Type B pancreatic cell (in vitro differentiated cells): ENCODE results near the gene EYS. TPM values are rescaled to one million over a fixed set of nuclear protein-coding genes. Genes with fewer than 3 reads are reported as not detected.

Source experiments
- DNase-seq: peaks from one replicate; pipeline ENCODE4 v3.0.0; 2021; ENCODE audit warnings: mixed read lengths; ENCODE audit not compliant: unreplicated experiment; ENCODE audit errors: extremely low spot score
- H3K27ac Mint-ChIP-seq: 2 replicates; pipeline ENCODE4 v1.8.0; 2021; ENCODE audit warnings: mild to moderate bottlenecking, mixed read lengths
- H3K27me3 Mint-ChIP-seq: 2 replicates; pipeline ENCODE4 v1.8.0; 2021; ENCODE audit warnings: mixed read lengths
- H3K36me3 Mint-ChIP-seq: 2 replicates; pipeline ENCODE4 v1.8.0; 2021; ENCODE audit warnings: mixed read lengths
- H3K4me1 Mint-ChIP-seq: one replicate; pipeline ENCODE4 v1.8.0; 2021; ENCODE audit warnings: mixed read lengths; ENCODE audit not compliant: unreplicated experiment
- H3K4me3 Mint-ChIP-seq: 2 replicates; pipeline ENCODE4 v1.8.0; 2021; ENCODE audit warnings: mild to moderate bottlenecking, mixed read lengths
- H3K9me3 Mint-ChIP-seq: 2 replicates; pipeline ENCODE4 v1.8.0; 2021; ENCODE audit warnings: mixed read lengths
- total RNA-seq: library from RNA; stranded (reverse); gene quantifications from 2 replicates; pipeline ENCODE4 v1.2.1, GENCODE V29; 2021; ENCODE audit warnings: low replicate concordance
- TF ChIP-seq, protein P1 (sequence below): fragments of 200-600 bp; sonication (generic); conservative IDR thresholded peaks from 2 replicates; pipeline ENCODE4 v1.5.0; 2021; ENCODE audit warnings: antibody characterized with exemption, mild to moderate bottlenecking

Gene EYS
- total RNA-seq, 1 donor from 2014 or later = 1.5 TPM

DNA sequence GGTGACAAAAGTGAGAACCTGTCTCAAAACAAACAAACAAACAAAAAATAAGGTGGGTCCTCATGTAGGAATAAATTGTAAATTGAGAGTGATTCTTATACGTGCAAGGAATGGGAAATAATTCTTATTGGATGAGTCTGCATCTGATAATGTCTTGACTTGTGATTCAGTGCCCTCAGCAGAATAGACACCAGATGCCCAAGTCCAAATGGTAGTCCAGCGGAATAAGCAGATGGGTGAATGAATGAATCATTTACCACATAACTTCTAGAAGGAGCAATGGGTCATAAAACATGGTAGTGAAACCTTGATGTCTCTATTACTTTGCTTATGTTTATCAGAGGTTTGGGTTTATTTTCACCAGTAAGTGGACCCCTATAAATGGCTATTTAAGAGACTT, 1323.7 kb downstream of the EYS start:
- Mint-ChIP-seq H3K4me1 (peaks cover 5% of the 10 kb centered on the region), H3K9me3 (no peaks in the 10 kb centered on the region), H3K27me3 (no peaks in the 10 kb centered on the region), H3K36me3 (no peaks in the 10 kb centered on the region), H3K4me3 (no peak overlapping the region), H3K27ac (no peak overlapping the region)
- TF ChIP-seq, protein P1, sequence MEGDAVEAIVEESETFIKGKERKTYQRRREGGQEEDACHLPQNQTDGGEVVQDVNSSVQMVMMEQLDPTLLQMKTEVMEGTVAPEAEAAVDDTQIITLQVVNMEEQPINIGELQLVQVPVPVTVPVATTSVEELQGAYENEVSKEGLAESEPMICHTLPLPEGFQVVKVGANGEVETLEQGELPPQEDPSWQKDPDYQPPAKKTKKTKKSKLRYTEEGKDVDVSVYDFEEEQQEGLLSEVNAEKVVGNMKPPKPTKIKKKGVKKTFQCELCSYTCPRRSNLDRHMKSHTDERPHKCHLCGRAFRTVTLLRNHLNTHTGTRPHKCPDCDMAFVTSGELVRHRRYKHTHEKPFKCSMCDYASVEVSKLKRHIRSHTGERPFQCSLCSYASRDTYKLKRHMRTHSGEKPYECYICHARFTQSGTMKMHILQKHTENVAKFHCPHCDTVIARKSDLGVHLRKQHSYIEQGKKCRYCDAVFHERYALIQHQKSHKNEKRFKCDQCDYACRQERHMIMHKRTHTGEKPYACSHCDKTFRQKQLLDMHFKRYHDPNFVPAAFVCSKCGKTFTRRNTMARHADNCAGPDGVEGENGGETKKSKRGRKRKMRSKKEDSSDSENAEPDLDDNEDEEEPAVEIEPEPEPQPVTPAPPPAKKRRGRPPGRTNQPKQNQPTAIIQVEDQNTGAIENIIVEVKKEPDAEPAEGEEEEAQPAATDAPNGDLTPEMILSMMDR = no peak
- no peak for DNase-seq

DNA sequence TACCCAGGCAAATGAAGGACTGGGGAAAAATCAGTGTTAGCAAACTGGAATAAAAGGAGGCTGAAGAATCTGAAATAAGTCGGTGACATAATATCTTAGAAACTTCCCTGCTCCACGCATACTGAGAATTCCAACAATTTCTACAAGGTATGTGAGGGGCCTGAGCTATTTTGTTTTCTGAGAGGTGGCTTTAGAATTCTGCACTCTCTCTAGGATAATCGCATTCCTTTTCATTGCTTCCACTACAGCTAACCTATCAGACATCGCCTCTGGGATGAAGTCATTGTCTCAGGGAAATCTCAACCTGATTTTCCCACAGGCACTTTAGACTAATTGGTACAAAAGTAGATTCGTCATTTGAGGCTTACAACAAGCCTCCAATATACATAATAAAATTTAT, 1330.6 kb downstream of the EYS start:
- Mint-ChIP-seq H3K4me3 (no peak overlapping the region), H3K36me3 (no peaks in the 10 kb centered on the region)
- TF ChIP-seq, protein P1 = no peak

DNA sequence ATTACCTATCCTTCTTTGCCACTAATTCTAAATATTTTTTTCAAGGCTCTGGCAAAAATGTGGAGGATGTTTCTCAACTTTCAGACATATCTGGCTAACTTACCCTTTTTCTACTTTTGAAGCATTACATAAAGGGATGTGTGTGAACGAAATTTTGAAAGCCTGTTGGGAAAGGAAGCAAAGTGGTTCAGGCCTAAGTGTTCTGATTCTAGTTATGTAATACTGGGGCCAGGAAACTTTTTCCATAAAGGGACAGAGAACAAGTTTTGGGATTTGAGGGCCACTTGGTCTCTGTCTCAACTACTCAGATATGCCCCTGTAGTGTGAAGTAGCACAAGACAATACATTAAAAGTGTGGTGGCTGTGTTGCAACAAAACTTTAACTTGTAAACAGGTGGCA, 1349.6 kb downstream of the EYS start:
- TF ChIP-seq, protein P1 = no peak
- no peak overlapping the region for H3K4me3 Mint-ChIP-seq
- no peaks in the 10 kb centered on the region for H3K36me3 Mint-ChIP-seq
- H3K9me3 Mint-ChIP-seq = peaks cover 5% of the 10 kb centered on the region
- no peak for DNase-seq
- no peak overlapping the region for H3K27ac Mint-ChIP-seq
- H3K27me3 Mint-ChIP-seq = no peaks in the 10 kb centered on the region
- no peaks in the 10 kb centered on the region for H3K4me1 Mint-ChIP-seq

More for the DNA sequence above, 1330.6 kb downstream of the EYS start:
- Mint-ChIP-seq H3K27me3 (no peaks in the 10 kb centered on the region), H3K4me1 (no peaks in the 10 kb centered on the region), H3K9me3 (no peaks in the 10 kb centered on the region), H3K27ac (no peak overlapping the region)
- DNase-seq = no peak

DNA sequence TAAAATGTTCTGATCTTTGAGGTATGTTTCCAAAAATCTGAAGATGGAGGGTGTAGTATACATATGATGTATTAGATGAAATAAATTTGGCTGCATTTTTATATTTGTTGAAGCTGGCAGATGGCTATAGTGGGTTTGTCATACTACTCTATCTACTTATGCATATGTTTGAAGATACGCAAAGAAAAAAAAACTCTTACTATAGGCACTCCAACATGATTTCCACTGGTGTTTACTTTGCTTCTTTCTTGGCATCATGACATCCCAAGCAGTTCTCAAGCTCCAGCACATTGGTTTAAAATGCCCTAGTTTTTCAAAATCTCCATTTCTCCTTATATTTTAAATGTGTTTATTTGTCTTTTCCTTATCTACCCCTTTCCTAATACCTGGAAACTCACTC, 1359.6 kb downstream of the EYS start:
- Mint-ChIP-seq H3K36me3 (no peaks in the 10 kb centered on the region), H3K9me3 (no peaks in the 10 kb centered on the region), H3K4me3 (no peak overlapping the region), H3K27me3 (no peaks in the 10 kb centered on the region), H3K27ac (no peak overlapping the region), H3K4me1 (no peaks in the 10 kb centered on the region)
- TF ChIP-seq, protein P1 = no peak
- DNase-seq = no peak

DNA sequence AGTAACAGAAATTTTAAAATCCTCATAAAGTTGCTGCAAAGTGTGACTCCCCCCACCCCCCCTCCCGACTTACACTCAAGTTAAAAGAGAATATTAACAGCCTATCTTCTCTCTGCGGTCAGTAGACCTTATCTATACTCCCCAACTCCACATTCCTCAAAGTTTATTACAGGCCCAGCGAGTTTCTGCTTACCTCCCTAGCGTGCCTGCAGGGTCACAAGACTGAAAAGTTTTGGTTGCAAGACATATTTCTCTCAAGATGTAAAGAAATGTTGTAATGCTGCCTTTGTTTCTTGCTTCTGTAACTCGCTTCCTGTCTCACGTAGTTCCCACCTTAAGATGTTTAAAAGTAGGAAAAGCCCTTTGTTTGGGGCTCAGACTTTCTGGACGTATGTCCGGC, 1371.8 kb downstream of the EYS start:
- Mint-ChIP-seq H3K9me3 (peaks cover 10% of the 10 kb centered on the region), H3K27me3 (no peaks in the 10 kb centered on the region), H3K4me3 (no peak overlapping the region), H3K27ac (no peak overlapping the region), H3K36me3 (no peaks in the 10 kb centered on the region), H3K4me1 (no peaks in the 10 kb centered on the region)
- TF ChIP-seq, protein P1 = no peak
- no peak for DNase-seq

DNA sequence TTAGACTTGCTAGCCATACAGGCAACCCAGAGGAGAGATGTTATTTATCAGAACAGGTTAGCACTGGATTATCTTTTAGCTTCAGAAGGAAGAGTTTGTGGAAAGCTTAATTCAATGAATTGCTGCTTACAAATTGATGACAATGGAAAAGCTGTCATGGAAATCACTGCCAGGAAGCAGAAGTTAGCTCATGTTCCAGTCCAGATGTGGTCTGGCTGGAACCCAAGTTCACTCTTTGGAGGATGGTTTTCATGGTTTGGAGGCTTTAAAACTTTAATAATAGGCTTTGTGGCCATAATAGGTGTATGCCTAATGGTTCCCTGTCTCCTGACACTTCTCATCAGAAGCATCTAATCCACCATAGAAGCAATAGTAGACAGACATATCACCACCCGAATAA, 1372.4 kb downstream of the EYS start:
- no peak for DNase-seq
- Mint-ChIP-seq H3K36me3 (no peaks in the 10 kb centered on the region), H3K27ac (no peak overlapping the region), H3K27me3 (no peaks in the 10 kb centered on the region), H3K9me3 (peaks cover 8% of the 10 kb centered on the region), H3K4me1 (no peaks in the 10 kb centered on the region), H3K4me3 (no peak overlapping the region)
- TF ChIP-seq, protein P1 = no peak
